GM12878 (cell line): ENCODE measurements around the gene TRIP4. TPM values are rescaled to one million over a fixed set of nuclear protein-coding genes. Genes with fewer than 3 reads are reported as not detected.
A peak's percentile ranks its signal among the peaks of the same experiment; 100 is the strongest.

Experiments used
- ATAC-seq: fragments of 200-7000 bp; cut with Tn5 transposase; 3 replicates; pipeline ENCODE4 v1.9.1; 2020; ENCODE audit warnings: mild to moderate bottlenecking, moderate library complexity
- BruUV-seq: library from RNA; stranded (reverse); fragments of 400-500 nt; replicated peaks from 2 replicates; lab custom pipeline; 2021; lab: Mats Ljungman, UMichigan
- CTCF ChIA-PET: fragments of 300-600 bp; sonication (Branson Sonifier 250); formaldehyde crosslinking; extraction: SDS; loops from one replicate; lab custom pipeline; 2021; ENCODE audit warnings: inconsistent platforms; lab: Yijun Ruan, JAX
- POLR2A ChIA-PET: fragments of 350-600 bp; formaldehyde crosslinking; extraction: SDS; loops from one replicate; lab custom pipeline; 2021; ENCODE audit warnings: inconsistent platforms; lab: Charles Lee
- RAD21 ChIA-PET: fragments of 300-600 bp; sonication (Branson Sonifier 250); formaldehyde crosslinking; loops from one replicate; lab custom pipeline; 2023; ENCODE audit warnings: antibody characterized with exemption; ENCODE audit not compliant: unreplicated experiment; lab: Charles Lee
- SMC1A ChIA-PET: fragments of 300-600 bp; sonication (Branson Sonifier 250); formaldehyde crosslinking; loops from one replicate; lab custom pipeline; 2023; ENCODE audit not compliant: unreplicated experiment, uncharacterized antibody; lab: Charles Lee
- DNase-seq: peaks from one replicate; pipeline ENCODE4 v3.0.0-alpha.2; 2011; ENCODE audit warnings: low read depth, low spot score
- FAIRE-seq: peaks from 3 replicates; lab custom pipeline; 2011; peaks lifted over from hg19 to GRCh38; lab: Jason Lieb, UNC
- H2AFZ ChIP-seq: 2 replicates; pipeline ENCODE4 v1.6.0; 2011; ENCODE audit warnings: low read depth, low read length, control low read depth; ENCODE audit not compliant: control insufficient read depth
- H3K27ac ChIP-seq: 2 replicates; pipeline ENCODE4 v1.5.1; 2011; ENCODE audit warnings: control low read depth; ENCODE audit not compliant: control insufficient read depth, insufficient read depth
- H3K27me3 ChIP-seq, 2 experiments: replicated peaks in 1 of 2; 2 replicates each; pipeline versions ENCODE4 v1.6.0 to v1.6.1; 2011; ENCODE audit warnings: low read length in 1 of 2; ENCODE audit not compliant: control insufficient read depth in 2 of 2, insufficient read depth in 2 of 2
- H3K36me3 ChIP-seq, 2 experiments: 2 replicates each; pipeline ENCODE4 v1.5.1; 2011; ENCODE audit warnings: low read length in 1 of 2; ENCODE audit not compliant: control insufficient read depth in 2 of 2, insufficient read depth in 2 of 2
- H3K4me1 ChIP-seq: 2 replicates; pipeline ENCODE4 v1.6.1; 2011; ENCODE audit warnings: mild to moderate bottlenecking, low read length, moderate library complexity, mixed read lengths; ENCODE audit not compliant: control insufficient read depth, insufficient read depth
- H3K4me2 ChIP-seq: 2 replicates; pipeline ENCODE4 v1.6.0; 2011; ENCODE audit warnings: control low read depth; ENCODE audit not compliant: control insufficient read depth, insufficient read depth
- H3K4me3 ChIP-seq: fragments of 200-600 bp; sonication (generic); 2 replicates; pipeline ENCODE4 v1.5.1; 2016
- H3K79me2 ChIP-seq: 2 replicates; pipeline ENCODE4 v1.6.0; 2011; ENCODE audit warnings: low read length; ENCODE audit not compliant: control insufficient read depth, insufficient read depth
- H3K9ac ChIP-seq: 2 replicates; pipeline ENCODE4 v1.8.0; 2011; ENCODE audit warnings: low read length, control low read depth, mixed read lengths; ENCODE audit not compliant: control insufficient read depth, insufficient read depth
- H3K9me3 ChIP-seq: replicated peaks from 3 replicates; pipeline ENCODE4 v1.5.1; 2011; ENCODE audit warnings: mild to moderate bottlenecking, low read length; ENCODE audit not compliant: control insufficient read depth, insufficient read depth
- H4K20me1 ChIP-seq: 2 replicates; pipeline ENCODE4 v1.6.0; 2011; ENCODE audit not compliant: control insufficient read depth, insufficient read depth
- FOXM1 ChIP-seq: IDR thresholded peaks from 2 replicates; pipeline ENCODE4 v1.6.1; 2012; ENCODE audit warnings: low read depth, mild to moderate bottlenecking, inconsistent platforms, low read length, moderate library complexity
- KDM1A ChIP-seq: fragments of 200-600 bp; sonication (generic); IDR thresholded peaks from 2 replicates; pipeline ENCODE4 v1.6.1; 2016; ENCODE audit warnings: borderline replicate concordance
- LARP7 ChIP-seq: fragments of 450-650 bp; IDR thresholded peaks from 2 replicates; pipeline ENCODE4 v1.6.1; 2017; ENCODE audit warnings: mild to moderate bottlenecking
- SMC3 ChIP-seq: IDR thresholded peaks from 2 replicates; pipeline ENCODE4 v1.6.1; 2011; ENCODE audit warnings: low read length, improper control_type of control experiment, borderline replicate concordance
- SREBF1 ChIP-seq: IDR thresholded peaks from 2 replicates; pipeline ENCODE4 v1.6.1; 2012; ENCODE audit warnings: mild to moderate bottlenecking, low read length
- WRNIP1 ChIP-seq: IDR thresholded peaks from 2 replicates; pipeline ENCODE4 v1.6.1; 2011; ENCODE audit warnings: low read depth, low read length, improper control_type of control experiment, borderline replicate concordance
- WGBS: methylation state at CpG from one replicate; pipeline ENCODE4 v1.1.6; 2016; ENCODE audit warnings: low lambda C conversion rate; ENCODE audit not compliant: insufficient replicate concordance, insufficient coverage; ENCODE audit errors: missing lambda C conversion rate; 5-methylcytosine and 5-hydroxymethylcytosine counted together
- in situ Hi-C: fragments of 300-500 bp; cut with MboI; formaldehyde crosslinking; loops from 9 replicates; pipeline ENCODE4 v1.14.3; 2018; ENCODE audit warnings: mixed read lengths
- intact Hi-C: fragments of 100-400 bp; cut with micrococcal nuclease; formaldehyde crosslinking; loops from one replicate; pipeline ENCODE4 v1.14.2; 2022; ENCODE audit not compliant: unreplicated experiment
- polyA plus RNA-seq, 11 experiments: library from polyadenylated mRNA; depleted of rRNA in 4 of 11; unstranded in 6 of 11; stranded (reverse) in 5 of 11; fragments of >200 nt; fragmentation: Nextera tagmentation in 4 of 11; fragmentation: Illumina TruSeq in 1 of 11; extraction: Ambion mirVana in 4 of 11; extraction: Trizol in 1 of 11; gene quantifications; 1 replicate in 1 of 11; 2 replicates in 10 of 11; pipeline versions ENCODE4 v1.2.1 to v1.2.3, GENCODE V29; 2011 to 2016; ENCODE audit warnings: inconsistent platforms in 2 of 11, missing spikeins in 2 of 11, low read depth in 1 of 11
- total RNA-seq, 4 experiments: library from RNA; depleted of rRNA in 3 of 4; stranded (reverse); fragments of >200 nt in 3 of 4; fragmentation: Illumina TruSeq in 1 of 4; extraction: Trizol in 1 of 4; gene quantifications; 2 replicates each; pipeline versions ENCODE4 v1.2.1 to v1.2.3, GENCODE V29; 2013 to 2021
- TF ChIP-seq, protein P1 (sequence below): IDR thresholded peaks from 2 replicates; pipeline ENCODE4 v1.6.1; 2012; ENCODE audit warnings: low read depth, low read length, improper control_type of control experiment
- TF ChIP-seq, protein P2 (sequence below): IDR thresholded peaks from 2 replicates; pipeline ENCODE4 v1.6.1; 2012; ENCODE audit warnings: low read depth, low read length, improper control_type of control experiment
- TF ChIP-seq, protein P3 (sequence below): IDR thresholded peaks from 2 replicates; pipeline ENCODE4 v1.6.1; 2011; ENCODE audit warnings: mild to moderate bottlenecking, low read depth, low read length, moderate library complexity; ENCODE audit not compliant: insufficient replicate concordance
- TF ChIP-seq, protein P4 (sequence below): fragments of 450-650 bp; IDR thresholded peaks from 2 replicates; pipeline ENCODE4 v1.6.1; 2017; ENCODE audit warnings: low read depth, mild to moderate bottlenecking, moderate library complexity

Gene TRIP4
- total and polyA plus RNA-seq, 10 of the 15 experiments (the other 5 are each of a cell fraction or from before 2014, with no cell fraction given): 6.4 to 24.5 (median 20.0) TPM

GRCh38 chr15:64502151-64502550, 114.5 kb downstream of the TRIP4 start:
- DNase-seq (no peak), FAIRE-seq (no peak), ATAC-seq (no peak)
- peaks cover 13 to 20% of the 10 kb centered on the region in 2 experiments; a peak in 3 of 4 replicates for H3K36me3 ChIP-seq
- no peak overlapping the region for H3K4me2 ChIP-seq
- BruUV-seq: no TSS peak
- H3K27me3 ChIP-seq: no peaks in the 10 kb centered on the region
- ChIA-PET RAD21 (interaction anchor here (1.1 kb wide), 2 partner anchors 11 to 151 kb away, joined by 3 to 4 read pairs; no protein-coding TSS in a partner anchor), POLR2A (no interaction called here), SMC1A (interaction anchor here (1.0 to 2.3 kb wide), 5 partner anchors 12 to 150 kb away, joined by 3 to 10 read pairs (median 4); no protein-coding TSS in a partner anchor), CTCF (interaction anchor here (1.9 kb wide), 1 partner anchor 42 kb away, joined by 6 read pairs; the partner anchor contains the start of gene ZNF609)
- no peak overlapping the region for H3K27ac ChIP-seq
- intact Hi-C loops (no loop called here), in situ Hi-C loops (no loop called here)
- H3K4me1 ChIP-seq: peaks cover 21% of the 10 kb centered on the region
- H4K20me1 ChIP-seq: no peaks in the 10 kb centered on the region
- H3K9me3 ChIP-seq: no peaks in the 10 kb centered on the region
- H2AFZ ChIP-seq: no peak overlapping the region
- no peak overlapping the region for H3K4me3 ChIP-seq
- 100% methylated on average over 2 of the region's 2 CpGs for WGBS
- H3K79me2 ChIP-seq: peaks cover 51% of the 10 kb centered on the region
- H3K9ac ChIP-seq: no peak overlapping the region
- TF ChIP-seq, protein P1, sequence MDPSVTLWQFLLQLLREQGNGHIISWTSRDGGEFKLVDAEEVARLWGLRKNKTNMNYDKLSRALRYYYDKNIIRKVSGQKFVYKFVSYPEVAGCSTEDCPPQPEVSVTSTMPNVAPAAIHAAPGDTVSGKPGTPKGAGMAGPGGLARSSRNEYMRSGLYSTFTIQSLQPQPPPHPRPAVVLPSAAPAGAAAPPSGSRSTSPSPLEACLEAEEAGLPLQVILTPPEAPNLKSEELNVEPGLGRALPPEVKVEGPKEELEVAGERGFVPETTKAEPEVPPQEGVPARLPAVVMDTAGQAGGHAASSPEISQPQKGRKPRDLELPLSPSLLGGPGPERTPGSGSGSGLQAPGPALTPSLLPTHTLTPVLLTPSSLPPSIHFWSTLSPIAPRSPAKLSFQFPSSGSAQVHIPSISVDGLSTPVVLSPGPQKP: no peak
- TF ChIP-seq KDM1A: no peak
- no peak for TF ChIP-seq SREBF1

DNA sequence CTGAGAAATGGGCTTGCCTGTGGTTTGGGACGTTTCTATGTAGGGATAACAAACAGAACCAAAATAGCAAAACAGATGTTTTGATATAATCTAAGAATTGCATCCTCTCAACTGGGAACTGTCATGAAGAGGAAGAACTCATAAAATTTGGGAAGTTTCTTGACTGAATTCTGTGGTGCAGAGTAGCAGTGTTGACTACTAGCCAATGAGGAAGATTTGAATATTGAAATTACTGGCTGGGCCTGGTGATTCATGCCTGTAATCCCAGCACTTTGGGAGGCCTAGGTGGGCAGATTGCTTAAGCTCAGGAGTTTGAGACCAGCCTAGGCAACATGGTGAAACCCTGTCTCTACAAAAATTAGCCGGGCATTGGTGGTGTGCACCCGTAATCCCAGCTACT, 114.9 kb downstream of the TRIP4 start:
- H3K4me2 ChIP-seq: peak overlapping the region; percentile 66
- WGBS: 75% methylated on average over 3 of the region's 3 CpGs
- no peak overlapping the region for H3K9ac ChIP-seq
- no peaks in the 10 kb centered on the region for H3K27me3 ChIP-seq
- H3K27ac ChIP-seq: peak overlapping the region; percentile 36; the same call in 1 of the 2 replicates
- POLR2A ChIA-PET: interaction anchor here (0.6 to 1.8 kb wide), 5 partner anchors 9 to 57 kb away, joined by 3 to 7 read pairs (median 4); no protein-coding TSS in a partner anchor
- no peak for FAIRE-seq
- CTCF ChIA-PET: interaction anchor here (0.8 to 1.9 kb wide), 4 partner anchors 34 to 151 kb away, joined by 3 to 6 read pairs (median 4); partner anchors contain the start of gene ZNF609
- no peak overlapping the region for H2AFZ ChIP-seq
- SMC1A ChIA-PET: interaction anchor here (0.6 to 2.0 kb wide), 17 partner anchors 8 to 151 kb away, joined by 3 to 24 read pairs (median 7); no protein-coding TSS in a partner anchor
- no peaks in the 10 kb centered on the region for H3K9me3 ChIP-seq
- no peaks in the 10 kb centered on the region for H4K20me1 ChIP-seq
- DNase-seq: no peak
- H3K4me1 ChIP-seq: peaks cover 24% of the 10 kb centered on the region
- H3K79me2 ChIP-seq: peaks cover 52% of the 10 kb centered on the region
- BruUV-seq: no TSS peak
- no peak overlapping the region for H3K4me3 ChIP-seq
- ATAC-seq: no peak
- intact Hi-C loops (no loop called here), in situ Hi-C loops (no loop called here)
- H3K36me3 ChIP-seq: peaks cover 13 to 20% of the 10 kb centered on the region in 2 experiments; a peak in 3 of 4 replicates
- RAD21 ChIA-PET: interaction anchor here (1.1 to 1.8 kb wide), 7 partner anchors 11 to 146 kb away, joined by 3 to 9 read pairs (median 5); partner anchors contain the start of gene TRIP4
- TF ChIP-seq, protein P2, sequence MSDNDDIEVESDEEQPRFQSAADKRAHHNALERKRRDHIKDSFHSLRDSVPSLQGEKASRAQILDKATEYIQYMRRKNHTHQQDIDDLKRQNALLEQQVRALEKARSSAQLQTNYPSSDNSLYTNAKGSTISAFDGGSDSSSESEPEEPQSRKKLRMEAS: no peak
- no peak for TF ChIP-seq WRNIP1
- no peak for TF ChIP-seq FOXM1
- TF ChIP-seq, protein P3, sequence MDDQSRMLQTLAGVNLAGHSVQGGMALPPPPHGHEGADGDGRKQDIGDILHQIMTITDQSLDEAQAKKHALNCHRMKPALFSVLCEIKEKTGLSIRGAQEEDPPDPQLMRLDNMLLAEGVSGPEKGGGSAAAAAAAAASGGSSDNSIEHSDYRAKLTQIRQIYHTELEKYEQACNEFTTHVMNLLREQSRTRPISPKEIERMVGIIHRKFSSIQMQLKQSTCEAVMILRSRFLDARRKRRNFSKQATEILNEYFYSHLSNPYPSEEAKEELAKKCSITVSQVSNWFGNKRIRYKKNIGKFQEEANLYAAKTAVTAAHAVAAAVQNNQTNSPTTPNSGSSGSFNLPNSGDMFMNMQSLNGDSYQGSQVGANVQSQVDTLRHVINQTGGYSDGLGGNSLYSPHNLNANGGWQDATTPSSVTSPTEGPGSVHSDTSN: no peak
- TF ChIP-seq, protein P4, sequence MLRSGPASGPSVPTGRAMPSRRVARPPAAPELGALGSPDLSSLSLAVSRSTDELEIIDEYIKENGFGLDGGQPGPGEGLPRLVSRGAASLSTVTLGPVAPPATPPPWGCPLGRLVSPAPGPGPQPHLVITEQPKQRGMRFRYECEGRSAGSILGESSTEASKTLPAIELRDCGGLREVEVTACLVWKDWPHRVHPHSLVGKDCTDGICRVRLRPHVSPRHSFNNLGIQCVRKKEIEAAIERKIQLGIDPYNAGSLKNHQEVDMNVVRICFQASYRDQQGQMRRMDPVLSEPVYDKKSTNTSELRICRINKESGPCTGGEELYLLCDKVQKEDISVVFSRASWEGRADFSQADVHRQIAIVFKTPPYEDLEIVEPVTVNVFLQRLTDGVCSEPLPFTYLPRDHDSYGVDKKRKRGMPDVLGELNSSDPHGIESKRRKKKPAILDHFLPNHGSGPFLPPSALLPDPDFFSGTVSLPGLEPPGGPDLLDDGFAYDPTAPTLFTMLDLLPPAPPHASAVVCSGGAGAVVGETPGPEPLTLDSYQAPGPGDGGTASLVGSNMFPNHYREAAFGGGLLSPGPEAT: no peak
- TF ChIP-seq LARP7: no peak
- no peak for TF ChIP-seq SMC3
